Lower leg skin (tissue), 4 donors: ENCODE measurements around the gene PDE8B. TPM values are rescaled to one million over a fixed set of nuclear protein-coding genes. Genes with fewer than 3 reads are reported as not detected.

Experiments used
- DNase-seq, 2 donors: peaks; one replicate each; pipeline ENCODE4 v3.0.0-alpha.2; 2019; ENCODE audit warnings: low spot score in 2 of 2
- H3K4me3 ChIP-seq: fragments of 200-600 bp; sonication (generic); 2 replicates; pipeline ENCODE4 v1.5.1; 2017; ENCODE audit warnings: mild to moderate bottlenecking, low read depth; ENCODE audit not compliant: poor library complexity, severe bottlenecking
- POLR2A ChIP-seq, 2 donors: fragments of 450-650 bp; IDR thresholded peaks; one replicate each; pipeline ENCODE4 v1.6.1; 2016 to 2017; ENCODE audit warnings: antibody characterized with exemption in 2 of 2, mild to moderate bottlenecking in 1 of 2, moderate library complexity in 1 of 2
- WGBS, 2 donors: methylation state at CpG; one replicate each; pipeline ENCODE4 v1.1.5; 2018; 5-methylcytosine and 5-hydroxymethylcytosine counted together
- intact Hi-C: fragments of 100-400 bp; cut with DNase I; formaldehyde crosslinking; loops from one replicate; pipeline ENCODE4 v1.15.0; 2023; ENCODE audit warnings: low total_unique reads
- total RNA-seq, 4 donors: library from RNA; depleted of rRNA; stranded (reverse); fragments of >200 nt; gene quantifications; one replicate each; pipeline ENCODE4 v1.1.0, GENCODE V29; 2016
- TF ChIP-seq, protein P1 (sequence below), 3 donors: fragments of 450-650 bp; IDR thresholded peaks; one replicate each; pipeline ENCODE4 v1.5.1; 2016; ENCODE audit warnings: antibody characterized with exemption in 3 of 3, mild to moderate bottlenecking in 3 of 3, moderate library complexity in 2 of 3

The PDE8B gene
- total RNA-seq, 4 donors from 2014 or later: 2.3 to 4.5 (median 2.6) TPM

DNA sequence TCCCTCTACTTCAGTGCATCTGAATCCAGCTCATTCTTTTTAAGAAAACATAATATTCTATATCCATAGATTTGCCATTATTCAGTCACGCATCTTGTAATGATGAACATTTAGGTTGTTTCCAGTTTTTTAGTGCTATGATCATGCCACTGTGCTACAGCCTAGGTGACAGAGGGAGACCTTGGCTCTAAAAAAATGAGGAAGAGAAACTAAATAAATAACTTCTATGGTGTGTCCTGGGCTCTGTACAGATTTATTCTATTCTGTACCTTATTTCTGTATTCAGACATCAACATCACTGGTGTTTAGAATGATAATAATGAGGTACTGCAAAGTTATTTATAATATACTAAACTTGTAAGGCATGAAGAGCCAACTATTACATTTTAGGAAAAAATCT lies 45.9 kb downstream of the PDE8B start:
- no peak for DNase-seq
- intact Hi-C loops: no loop called here
- 97 to 100% methylated on average over 1 of the region's 1 CpG for WGBS, 2 donors
- TF ChIP-seq, protein P1, sequence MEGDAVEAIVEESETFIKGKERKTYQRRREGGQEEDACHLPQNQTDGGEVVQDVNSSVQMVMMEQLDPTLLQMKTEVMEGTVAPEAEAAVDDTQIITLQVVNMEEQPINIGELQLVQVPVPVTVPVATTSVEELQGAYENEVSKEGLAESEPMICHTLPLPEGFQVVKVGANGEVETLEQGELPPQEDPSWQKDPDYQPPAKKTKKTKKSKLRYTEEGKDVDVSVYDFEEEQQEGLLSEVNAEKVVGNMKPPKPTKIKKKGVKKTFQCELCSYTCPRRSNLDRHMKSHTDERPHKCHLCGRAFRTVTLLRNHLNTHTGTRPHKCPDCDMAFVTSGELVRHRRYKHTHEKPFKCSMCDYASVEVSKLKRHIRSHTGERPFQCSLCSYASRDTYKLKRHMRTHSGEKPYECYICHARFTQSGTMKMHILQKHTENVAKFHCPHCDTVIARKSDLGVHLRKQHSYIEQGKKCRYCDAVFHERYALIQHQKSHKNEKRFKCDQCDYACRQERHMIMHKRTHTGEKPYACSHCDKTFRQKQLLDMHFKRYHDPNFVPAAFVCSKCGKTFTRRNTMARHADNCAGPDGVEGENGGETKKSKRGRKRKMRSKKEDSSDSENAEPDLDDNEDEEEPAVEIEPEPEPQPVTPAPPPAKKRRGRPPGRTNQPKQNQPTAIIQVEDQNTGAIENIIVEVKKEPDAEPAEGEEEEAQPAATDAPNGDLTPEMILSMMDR (IDR thresholded peaks at IDR 0.05): no peak
- TF ChIP-seq POLR2A (IDR thresholded peaks at IDR 0.05): no peak
- H3K4me3 ChIP-seq: no peak overlapping the region

DNA sequence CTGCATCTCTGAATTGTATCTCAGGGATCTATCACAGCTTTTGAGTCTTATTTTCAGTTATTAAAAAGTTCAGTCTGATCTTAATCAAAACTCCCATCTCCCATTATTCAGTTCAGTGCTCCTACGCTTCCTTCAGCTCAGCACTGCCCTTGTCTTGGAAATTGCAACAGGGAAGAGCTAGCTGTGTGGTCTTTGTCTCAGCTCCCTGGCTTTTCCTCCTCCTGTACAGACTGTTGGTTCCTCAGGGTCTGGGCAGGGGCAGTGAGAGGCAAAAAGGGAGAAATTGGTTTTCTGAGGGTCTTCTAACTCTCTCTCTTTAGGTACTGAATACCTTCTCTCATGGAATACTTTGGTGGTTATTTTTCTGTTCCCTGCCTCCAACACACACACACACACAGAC lies 48.2 kb downstream of the PDE8B start:
- WGBS, 2 donors: 87 to 88% methylated on average over 1 of the region's 1 CpG
- intact Hi-C loops: no loop called here
- no peak for TF ChIP-seq POLR2A (IDR thresholded peaks at IDR 0.05)
- TF ChIP-seq, protein P1 (IDR thresholded peaks at IDR 0.05): no peak

DNA sequence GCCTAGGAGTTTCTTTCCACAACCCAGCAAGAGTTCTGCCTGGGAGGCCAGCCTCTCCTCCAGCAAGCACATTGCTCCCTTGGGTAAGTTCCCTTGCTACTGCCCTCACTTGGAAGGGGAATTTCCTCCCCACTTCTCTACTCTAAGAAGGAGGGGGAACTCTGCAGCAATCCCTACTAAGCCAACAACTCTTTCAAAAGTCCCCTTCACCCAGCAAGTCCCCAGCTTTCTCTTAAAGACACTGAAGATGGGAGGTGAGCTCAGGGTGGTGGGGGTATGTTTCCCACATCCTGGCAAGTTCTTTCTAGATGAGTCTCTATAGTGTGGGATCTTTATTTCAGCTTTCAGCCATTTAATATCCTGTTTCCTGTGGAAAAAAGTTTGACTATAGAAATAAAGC lies 49.0 kb downstream of the PDE8B start:
- DNase-seq: no peak
- TF ChIP-seq POLR2A (IDR thresholded peaks at IDR 0.05): no peak
- TF ChIP-seq, protein P1 (IDR thresholded peaks at IDR 0.05): no peak
- no peak overlapping the region for H3K4me3 ChIP-seq
- intact Hi-C loops: no loop called here

More for the DNA sequence above, 48.2 kb downstream of the PDE8B start:
- no peak for DNase-seq
- no peak overlapping the region for H3K4me3 ChIP-seq

DNA sequence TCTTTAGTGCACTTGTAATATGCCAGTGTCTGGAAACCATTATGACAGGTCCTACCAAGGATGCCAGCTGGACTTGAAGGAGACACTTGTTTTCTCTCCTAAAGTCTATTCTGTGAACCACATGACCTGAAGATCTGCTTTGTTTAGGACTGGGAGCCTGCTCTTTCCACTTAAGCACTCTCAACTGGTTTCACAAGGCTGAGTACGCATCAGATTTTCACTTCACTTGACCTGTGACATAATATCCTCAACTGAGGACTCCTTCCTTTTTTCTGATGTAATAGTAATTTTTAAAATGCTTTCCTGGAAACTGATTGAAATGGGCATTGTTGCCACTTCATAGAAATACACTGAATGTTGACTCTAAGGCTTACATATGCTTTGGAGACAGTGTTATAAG lies 52.2 kb downstream of the PDE8B start:
- no peak for DNase-seq
- 74 to 77% methylated on average over 1 of the region's 1 CpG for WGBS, 2 donors
- intact Hi-C loops: no loop called here
- H3K4me3 ChIP-seq: no peak overlapping the region
- TF ChIP-seq POLR2A (IDR thresholded peaks at IDR 0.05): no peak
- TF ChIP-seq, protein P1 (IDR thresholded peaks at IDR 0.05): no peak

DNA sequence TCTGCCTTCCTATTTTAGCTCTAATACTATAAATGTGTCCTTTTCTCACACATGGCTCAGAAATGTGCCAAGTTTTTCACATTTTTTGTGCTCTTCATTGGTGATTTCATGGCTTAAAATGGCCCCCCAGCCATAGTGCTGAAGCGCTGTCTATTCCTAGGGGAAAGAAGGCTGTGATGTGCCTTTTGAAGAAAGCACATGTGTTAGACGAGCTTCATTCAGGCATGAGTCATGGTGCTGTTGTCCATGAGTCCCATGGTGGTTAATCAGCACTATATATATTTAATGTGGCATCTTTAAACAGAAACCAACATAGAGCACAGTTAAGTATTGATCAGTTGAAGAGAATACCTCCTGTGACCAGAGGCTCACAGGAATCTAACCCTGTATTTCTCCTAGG lies 55.8 kb downstream of the PDE8B start:
- TF ChIP-seq POLR2A (IDR thresholded peaks at IDR 0.05): no peak
- TF ChIP-seq, protein P1 (IDR thresholded peaks at IDR 0.05): no peak
- intact Hi-C loops: no loop called here
- H3K4me3 ChIP-seq: no peak overlapping the region
- no peak for DNase-seq
- WGBS, 2 donors: 37 to 61% methylated on average over 2 of the region's 2 CpGs

DNA sequence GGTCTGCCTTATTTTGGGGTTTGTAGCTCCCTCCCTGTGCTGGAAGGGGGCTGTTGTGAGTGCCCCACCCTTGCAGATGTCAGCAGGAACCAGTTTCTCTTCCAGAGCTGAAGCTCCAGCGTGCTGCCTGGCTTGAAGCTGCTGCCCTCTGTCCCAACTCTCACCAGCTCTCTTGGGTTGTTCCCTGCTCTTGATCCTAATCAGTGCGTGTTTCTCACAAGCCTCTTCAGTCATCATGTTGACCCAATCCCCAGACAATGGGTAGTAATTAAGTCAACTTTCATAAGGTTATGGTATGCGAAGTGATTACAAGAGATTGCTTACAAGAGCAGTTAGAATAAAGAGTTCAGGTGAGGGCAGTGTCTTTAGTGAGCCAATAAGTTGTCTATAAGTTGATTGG lies 57.0 kb downstream of the PDE8B start:
- H3K4me3 ChIP-seq: no peak overlapping the region
- TF ChIP-seq POLR2A (IDR thresholded peaks at IDR 0.05): no peak
- TF ChIP-seq, protein P1 (IDR thresholded peaks at IDR 0.05): no peak
- DNase-seq: no peak
- 79 to 88% methylated on average over 3 of the region's 3 CpGs for WGBS, 2 donors
- intact Hi-C loops: no loop called here
